Neutrophil (primary cell): ENCODE measurements around the gene RBCK1.

Experiments
- H3K27ac ChIP-seq: fragments of 200-600 bp; sonication (generic); 2 replicates; pipeline ENCODE4 v1.5.1; 2016; ENCODE audit warnings: mild to moderate bottlenecking, moderate library complexity
- H3K27me3 ChIP-seq: fragments of 200-600 bp; sonication (generic); 2 replicates; pipeline ENCODE4 v1.6.0; 2016; ENCODE audit warnings: mild to moderate bottlenecking
- H3K36me3 ChIP-seq: fragments of 200-600 bp; sonication (generic); 2 replicates; pipeline ENCODE4 v1.5.1; 2017
- H3K4me1 ChIP-seq, 2 experiments: fragments of 200-600 bp in 1 of 2; sonication (generic) in 1 of 2; 1 replicate in 1 of 2; 2 replicates in 1 of 2; pipeline versions ENCODE4 v1.5.1 to v1.6.1; 2013 to 2016; ENCODE audit warnings: low read depth in 1 of 2, low read length in 1 of 2, mild to moderate bottlenecking in 1 of 2, moderate library complexity in 1 of 2; ENCODE audit not compliant: control insufficient read depth in 1 of 2, insufficient read depth in 1 of 2
- H3K4me3 ChIP-seq, 2 experiments: fragments of 200-600 bp in 1 of 2; sonication (generic) in 1 of 2; 1 replicate in 1 of 2; 2 replicates in 1 of 2; pipeline ENCODE4 v1.5.1; 2013 to 2016; ENCODE audit warnings: low read depth in 1 of 2, low read length in 1 of 2, mild to moderate bottlenecking in 1 of 2, moderate library complexity in 1 of 2
- H3K9me3 ChIP-seq: fragments of 200-600 bp; sonication (generic); 2 replicates; pipeline ENCODE4 v1.5.1; 2016
- TF ChIP-seq, protein P1 (sequence below): fragments of 200-600 bp; sonication (generic); IDR thresholded peaks from 2 replicates; pipeline ENCODE4 v1.5.1; 2016; ENCODE audit warnings: antibody characterized with exemption

Gene RBCK1

GRCh38 chr20:460707-461106, 52.6 kb downstream of the RBCK1 start:
- Histone ChIP-seq H3K27ac (no peak overlapping the region), H3K27me3 (no peaks in the 10 kb centered on the region), H3K4me1 (peaks cover 25 to 27% of the 10 kb centered on the region in 2 experiments), H3K36me3 (no peaks in the 10 kb centered on the region), H3K4me3 (no peak overlapping the region), H3K9me3 (no peaks in the 10 kb centered on the region)
- TF ChIP-seq, protein P1, sequence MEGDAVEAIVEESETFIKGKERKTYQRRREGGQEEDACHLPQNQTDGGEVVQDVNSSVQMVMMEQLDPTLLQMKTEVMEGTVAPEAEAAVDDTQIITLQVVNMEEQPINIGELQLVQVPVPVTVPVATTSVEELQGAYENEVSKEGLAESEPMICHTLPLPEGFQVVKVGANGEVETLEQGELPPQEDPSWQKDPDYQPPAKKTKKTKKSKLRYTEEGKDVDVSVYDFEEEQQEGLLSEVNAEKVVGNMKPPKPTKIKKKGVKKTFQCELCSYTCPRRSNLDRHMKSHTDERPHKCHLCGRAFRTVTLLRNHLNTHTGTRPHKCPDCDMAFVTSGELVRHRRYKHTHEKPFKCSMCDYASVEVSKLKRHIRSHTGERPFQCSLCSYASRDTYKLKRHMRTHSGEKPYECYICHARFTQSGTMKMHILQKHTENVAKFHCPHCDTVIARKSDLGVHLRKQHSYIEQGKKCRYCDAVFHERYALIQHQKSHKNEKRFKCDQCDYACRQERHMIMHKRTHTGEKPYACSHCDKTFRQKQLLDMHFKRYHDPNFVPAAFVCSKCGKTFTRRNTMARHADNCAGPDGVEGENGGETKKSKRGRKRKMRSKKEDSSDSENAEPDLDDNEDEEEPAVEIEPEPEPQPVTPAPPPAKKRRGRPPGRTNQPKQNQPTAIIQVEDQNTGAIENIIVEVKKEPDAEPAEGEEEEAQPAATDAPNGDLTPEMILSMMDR, result no peak

- H3K27ac ChIP-seq, result peak overlapping the region; percentile 91
- TF ChIP-seq, protein P1, result no peak
- no peaks in the 10 kb centered on the region for H3K9me3 ChIP-seq
- H3K36me3 ChIP-seq, result no peaks in the 10 kb centered on the region
- peak overlapping the region; percentile 71 to 84 for H3K4me3 ChIP-seq
- no peaks in the 10 kb centered on the region for H3K27me3 ChIP-seq
- H3K4me1 ChIP-seq, result peaks cover 25 to 27% of the 10 kb centered on the region in 2 experiments
Measured at GRCh38 chr20:461254-462198, 53.4 kb downstream of the RBCK1 start.

- H3K4me1 ChIP-seq, result peaks cover 25 to 27% of the 10 kb centered on the region in 2 experiments
- H3K27me3 ChIP-seq, result no peaks in the 10 kb centered on the region
- peak within 1 kb of the TSS; percentile 71 to 84 for H3K4me3 ChIP-seq
- TF ChIP-seq, protein P1, result peak; percentile 38
- H3K36me3 ChIP-seq, result no peaks in the 10 kb centered on the region
- H3K9me3 ChIP-seq, result no peaks in the 10 kb centered on the region
- peak within 1 kb of the TSS; percentile 91 for H3K27ac ChIP-seq
Measured at GRCh38 chr20:462199-462991, 54.3 kb downstream of the RBCK1 start, which contains the start of gene TBC1D20. Gene TBC1D20 (minus strand): TSS chr20:462533. CDS start chr20:462405, 128 bp downstream.

GRCh38 chr20:467755-468154, 59.7 kb downstream of the RBCK1 start:
- Histone ChIP-seq H3K4me3 (no peak overlapping the region), H3K4me1 (peaks cover 5 to 6% of the 10 kb centered on the region in 2 experiments), H3K27me3 (peaks cover 8% of the 10 kb centered on the region), H3K36me3 (no peaks in the 10 kb centered on the region), H3K9me3 (no peaks in the 10 kb centered on the region), H3K27ac (no peak overlapping the region)
- TF ChIP-seq, protein P1, result no peak

GRCh38 chr20:469746-470490, 61.8 kb downstream of the RBCK1 start:
- Histone ChIP-seq H3K4me3 (no peak overlapping the region), H3K27ac (no peak overlapping the region), H3K27me3 (peaks cover 8% of the 10 kb centered on the region), H3K4me1 (no peaks in the 10 kb centered on the region), H3K9me3 (no peaks in the 10 kb centered on the region), H3K36me3 (no peaks in the 10 kb centered on the region)
- TF ChIP-seq, protein P1, result no peak
